ENCODE data around the gene NKX2-4.
A peak's percentile ranks its signal among the peaks of the same experiment; 100 is the strongest.
"Not testable (repeated sequence)": the region's sequence is repeated elsewhere in the genome, so short reads cannot be mapped to it uniquely, and the experiment has no call there.

Gene NKX2-4

DNA sequence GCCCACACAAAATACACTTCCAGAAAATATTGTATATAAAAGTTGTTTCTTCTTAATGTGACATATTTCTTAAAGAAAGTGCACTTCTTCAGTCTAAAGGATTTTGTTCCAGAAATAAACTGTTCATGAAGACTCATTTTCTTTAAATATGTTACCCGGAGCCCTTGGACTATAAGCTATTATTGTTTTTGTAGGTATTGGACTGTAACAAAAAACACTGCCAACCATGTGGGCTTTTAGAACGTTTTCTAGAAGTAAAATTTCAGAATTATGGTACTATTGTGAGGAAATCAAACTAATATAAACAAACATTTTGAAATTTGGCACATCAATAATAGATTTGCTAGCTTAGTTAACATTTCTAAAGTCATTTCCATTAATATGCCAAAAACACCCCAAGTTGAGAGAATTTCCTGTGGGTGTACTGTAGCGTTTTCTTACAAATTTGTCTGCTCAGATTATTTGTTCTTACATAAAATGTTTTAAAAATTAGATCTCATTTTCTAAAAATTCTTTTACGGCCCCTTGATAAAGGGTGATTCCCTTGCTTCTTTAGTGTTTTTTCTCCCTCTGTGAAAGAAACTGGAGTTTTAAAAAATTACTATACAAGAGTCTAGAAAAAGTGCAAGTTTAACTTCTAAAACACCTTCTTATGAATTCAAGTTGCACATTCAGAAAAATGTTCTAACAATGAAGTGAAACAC, 3.4 kb downstream of the NKX2-4 start:
- DNase-seq, result no peak

DNA sequence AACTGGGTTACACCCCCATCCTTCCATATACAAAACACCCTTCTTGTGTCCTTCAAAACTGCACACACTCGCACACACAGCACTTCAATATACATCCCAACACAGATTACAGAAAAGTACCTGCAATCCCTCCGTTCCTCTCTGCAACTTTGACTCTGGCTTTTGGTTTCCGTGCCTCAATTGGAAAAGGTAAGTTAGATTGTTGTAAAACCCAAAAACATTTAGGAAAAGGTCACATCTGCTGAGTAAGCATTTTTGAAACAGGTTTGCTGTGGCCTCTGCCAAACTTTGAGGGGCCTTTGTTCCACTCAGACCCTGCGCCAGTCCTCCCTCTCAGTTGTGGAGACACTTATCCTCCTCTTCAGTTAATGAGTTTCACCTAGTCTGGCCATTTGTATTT, 4.2 kb downstream of the NKX2-4 start:
- DNase-seq, result no peak

DNA sequence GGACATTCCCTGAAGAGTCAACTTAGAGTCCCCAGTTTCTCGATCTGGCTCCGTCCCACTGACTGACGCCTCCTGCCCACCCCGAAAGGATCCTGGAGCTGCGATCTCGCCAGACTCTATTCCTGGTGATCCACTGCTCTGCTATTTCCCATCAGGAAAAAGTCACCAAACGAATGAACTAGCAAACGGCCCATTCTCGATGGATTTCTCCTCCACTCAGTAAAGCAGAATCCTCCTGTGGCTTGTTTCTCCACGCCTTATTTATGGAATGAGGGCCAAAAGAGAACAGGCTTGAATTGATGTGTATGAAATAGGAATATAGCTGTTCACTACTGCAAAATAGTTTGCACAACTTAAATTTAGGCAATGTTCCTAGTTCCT, 5.4 kb downstream of the NKX2-4 start:
- no peak for DNase-seq

DNA sequence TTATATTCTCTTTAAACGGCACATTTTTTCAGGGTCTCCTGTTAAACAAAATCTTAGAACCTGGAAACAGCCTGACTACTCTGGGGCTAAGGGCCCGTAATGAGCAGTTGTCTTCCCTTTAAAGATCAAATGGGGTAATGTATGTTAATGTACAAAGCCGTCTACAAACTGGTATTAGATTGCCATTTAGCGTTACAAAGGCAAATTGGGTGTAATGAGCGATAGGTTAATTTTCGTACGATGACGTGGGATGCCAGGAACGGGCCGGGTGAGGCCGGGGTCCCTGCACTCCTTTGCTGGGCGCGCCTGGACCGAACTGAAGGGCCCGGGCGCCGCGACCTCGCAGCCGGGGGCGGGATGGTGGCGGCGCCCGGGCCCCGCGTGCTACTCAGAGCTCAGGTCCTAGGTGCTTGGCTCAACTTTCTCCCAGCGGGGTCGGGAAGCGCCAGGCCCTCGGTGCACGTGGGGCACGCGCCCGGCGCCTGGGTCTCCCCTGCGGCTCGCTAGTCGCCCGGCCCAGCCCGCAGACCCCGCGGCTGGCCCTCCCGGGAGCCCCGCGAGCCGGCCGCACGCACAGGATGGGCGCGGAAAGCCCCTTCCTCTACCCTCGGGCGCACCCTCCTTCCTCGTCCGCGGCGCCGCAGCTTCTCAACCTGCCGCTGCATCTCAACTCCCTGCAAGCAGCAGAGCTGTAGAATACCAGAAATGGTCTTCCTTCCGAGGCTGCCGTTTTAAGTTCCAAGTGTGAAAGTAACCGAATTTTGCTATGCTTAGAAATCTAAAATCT, 5.9 kb downstream of the NKX2-4 start:
- no peak for DNase-seq

DNA sequence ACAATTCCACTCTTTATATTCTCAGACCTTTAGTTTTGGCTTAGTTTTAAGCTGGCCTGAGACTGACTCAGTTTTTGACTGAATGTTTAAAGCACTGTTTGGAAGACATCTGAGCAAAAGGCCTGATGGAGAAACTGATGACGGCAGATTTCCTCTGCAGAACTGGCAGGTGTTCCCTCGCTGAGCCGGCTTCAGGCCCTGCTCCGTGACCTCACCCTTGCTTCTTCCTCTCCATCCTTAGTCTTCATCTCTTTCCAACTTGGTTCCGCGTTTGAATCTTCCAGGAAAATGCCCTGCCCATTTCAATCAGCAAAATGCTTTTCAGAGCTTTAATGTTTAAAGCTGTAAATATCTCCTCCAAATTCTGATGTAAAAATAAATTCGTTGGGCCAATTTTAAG, 6.6 kb downstream of the NKX2-4 start:
- no peak for DNase-seq

DNA sequence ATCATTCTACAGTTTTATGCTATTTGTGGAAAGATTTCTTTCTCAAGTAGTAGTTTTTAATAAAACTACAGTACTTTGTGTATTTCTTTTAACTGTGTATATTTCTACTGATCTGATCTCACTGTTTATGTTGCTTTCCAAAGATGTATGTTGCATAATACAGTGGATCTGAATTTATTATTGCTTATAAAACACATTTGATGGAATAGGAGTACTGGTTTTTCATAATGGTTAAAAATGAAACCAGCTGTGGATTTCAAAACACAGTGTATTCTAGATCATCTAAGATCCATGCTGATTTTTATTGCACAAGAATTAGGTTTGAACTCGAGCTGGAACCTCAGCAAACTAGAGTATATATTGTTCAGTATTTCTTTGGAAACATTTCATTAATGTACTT, 8.0 kb downstream of the NKX2-4 start:
- no peak for DNase-seq

DNA sequence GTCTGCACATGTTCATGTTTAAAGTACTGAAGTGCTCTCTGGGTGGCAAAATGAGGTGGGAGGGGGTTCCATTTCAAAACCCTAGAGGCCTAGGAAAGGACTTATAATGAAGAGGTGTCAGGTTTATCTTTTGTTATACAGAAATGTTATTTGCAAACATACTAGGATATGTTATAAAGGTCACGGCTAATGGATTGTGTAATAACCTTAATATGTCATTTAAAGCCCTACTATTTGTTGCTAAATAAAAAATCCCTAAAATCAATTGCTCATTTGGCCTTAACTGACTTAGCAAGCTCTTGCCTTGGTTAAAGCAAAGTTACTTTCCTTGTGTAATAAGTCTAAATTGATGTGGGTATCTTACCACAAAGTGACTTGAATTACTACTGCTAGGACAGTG, 8.8 kb downstream of the NKX2-4 start:
- peak; percentile 86 for DNase-seq

DNA sequence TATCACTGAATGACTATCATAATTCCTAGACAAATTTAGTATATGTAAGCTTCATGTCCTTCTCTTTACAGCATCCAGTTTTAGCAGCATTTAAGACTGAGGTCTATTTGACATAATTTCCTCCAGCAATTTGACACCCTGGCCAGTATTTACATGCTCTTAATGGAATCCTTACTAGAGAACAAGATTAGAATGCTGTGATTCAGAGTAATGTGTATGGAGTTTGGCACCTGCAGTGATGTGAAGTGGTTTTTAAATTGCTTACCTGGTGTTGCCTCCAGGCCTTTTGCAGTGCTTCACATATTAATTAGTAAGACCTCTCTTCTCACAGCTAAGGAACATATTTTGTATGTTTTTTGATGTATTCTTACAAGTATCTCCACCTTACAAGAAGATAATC, 9.8 kb downstream of the NKX2-4 start:
- DNase-seq, result peak; percentile 96

DNA sequence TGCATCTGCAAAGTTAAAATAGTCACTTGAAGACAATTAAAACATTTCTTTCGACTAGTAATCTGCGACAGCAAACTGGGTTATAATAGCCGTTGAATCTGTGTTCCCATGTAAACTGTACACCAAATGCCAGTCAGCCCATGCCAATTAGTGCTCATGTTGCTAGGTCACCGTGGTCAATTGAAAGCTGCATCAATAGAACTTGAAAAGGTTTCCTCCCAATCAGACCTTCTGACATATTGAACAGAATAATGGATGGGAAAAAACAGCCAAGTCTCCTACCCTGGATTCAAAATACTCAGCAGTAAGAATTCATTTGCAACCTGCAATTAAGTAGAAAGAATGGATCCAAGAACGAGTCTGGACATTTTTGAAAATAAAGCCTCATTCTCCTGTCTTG, 11.2 kb downstream of the NKX2-4 start:
- DNase-seq, result peak; percentile 79

DNA sequence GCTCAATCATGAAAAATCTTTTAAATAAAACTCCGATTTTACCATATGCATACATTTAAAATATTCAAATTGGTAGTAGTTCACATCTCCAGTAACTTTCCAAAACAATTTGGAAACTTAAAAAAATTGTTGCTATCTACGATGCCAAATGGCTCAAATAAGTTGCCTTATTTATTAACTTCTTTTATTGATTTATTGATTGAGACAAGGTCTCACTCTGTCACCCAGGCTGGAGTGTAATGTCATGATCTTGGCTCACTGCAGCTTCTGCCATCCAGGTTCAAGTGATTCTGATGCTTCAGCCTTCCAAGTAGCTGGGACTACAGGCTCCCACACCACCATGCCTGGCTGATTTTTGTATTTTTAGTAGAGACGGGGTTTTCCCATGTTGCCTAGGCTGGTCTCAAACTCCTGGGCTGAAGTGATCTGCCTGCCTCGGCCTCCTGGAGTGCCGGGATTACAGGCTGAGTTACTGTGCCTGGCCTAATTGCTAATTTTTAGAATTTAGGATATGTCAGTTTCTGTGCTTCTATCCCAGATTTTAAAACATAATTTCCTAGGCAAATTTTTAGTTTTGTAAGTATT, 12.9 kb downstream of the NKX2-4 start:
- no peak for DNase-seq

DNA sequence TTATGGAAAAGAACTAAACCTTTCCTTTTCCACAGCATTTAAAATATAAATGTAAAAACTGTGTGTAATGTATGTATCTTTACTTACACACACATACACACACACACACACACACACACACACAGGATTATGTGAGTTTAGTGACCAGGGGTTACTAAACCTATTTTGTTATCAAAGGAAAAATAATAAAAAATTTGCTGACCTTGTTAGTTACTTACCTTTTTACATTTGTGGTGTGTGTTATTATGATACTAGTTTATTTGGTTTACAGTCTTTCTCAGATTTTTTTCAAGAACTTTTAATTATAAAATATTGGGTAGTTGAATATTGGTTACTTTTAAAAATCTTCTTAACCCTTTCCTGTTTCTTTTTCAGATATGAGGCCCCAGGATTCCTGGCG, 15.7 kb downstream of the NKX2-4 start:
- DNase-seq, result no peak

DNA sequence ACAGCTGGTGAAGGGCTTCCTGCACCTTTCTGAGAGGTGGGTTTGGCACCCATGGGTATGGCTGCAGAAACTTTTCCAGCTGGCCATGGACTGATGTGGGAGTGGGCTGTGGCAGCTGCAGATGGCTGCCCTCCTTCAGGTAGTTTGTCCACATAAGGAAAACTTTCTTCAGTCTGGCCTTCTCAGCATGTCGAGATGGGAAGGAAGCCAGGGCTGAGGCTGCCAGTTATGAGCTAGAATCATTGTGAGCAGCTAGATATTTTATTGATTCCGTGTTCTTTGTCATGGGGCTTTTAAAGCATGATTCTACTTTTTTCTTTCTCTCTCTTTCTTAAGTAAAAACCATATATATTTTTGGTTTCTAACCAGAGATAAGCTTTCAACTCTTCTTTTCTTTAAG, 16.6 kb downstream of the NKX2-4 start:
- no peak for DNase-seq

DNA sequence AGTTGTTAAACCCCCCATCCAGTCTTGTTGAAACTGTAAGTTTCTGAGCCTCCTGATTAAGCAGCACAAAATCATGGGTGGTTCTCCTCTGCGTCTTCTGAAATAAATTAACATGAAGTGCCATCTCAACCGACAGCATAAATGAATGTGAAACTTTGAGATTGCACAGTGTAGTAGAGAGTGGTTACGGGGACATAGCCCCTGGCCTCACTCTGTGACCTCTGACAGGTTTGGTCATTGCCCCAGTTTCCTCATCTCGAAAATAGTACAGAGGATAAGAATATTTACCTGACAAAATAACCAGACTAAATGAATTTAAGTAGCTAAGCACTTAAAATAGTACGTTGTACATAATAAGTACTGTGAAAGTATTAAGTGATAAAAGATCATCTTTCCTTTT, 19.1 kb downstream of the NKX2-4 start:
- DNase-seq, result no peak

DNA sequence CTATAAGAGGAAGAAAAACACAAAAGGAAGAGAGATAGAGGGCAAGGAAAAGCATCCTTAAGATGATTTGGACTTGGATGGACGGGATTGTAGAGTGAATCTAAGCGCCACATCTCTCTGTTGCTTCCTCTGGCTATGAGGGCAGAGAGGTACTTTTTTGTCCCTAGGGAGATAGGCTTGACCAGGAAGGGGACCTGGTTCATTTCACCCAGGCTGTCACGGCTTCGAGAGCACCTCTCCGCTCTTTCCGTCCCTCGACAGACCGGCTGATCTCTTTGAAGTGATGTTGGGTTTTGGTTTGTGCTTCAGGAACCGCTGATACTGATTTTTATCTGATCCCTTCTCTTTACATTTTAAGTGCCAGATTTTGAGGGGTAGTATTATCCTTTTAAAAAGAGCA, 19.6 kb downstream of the NKX2-4 start:
- no peak for DNase-seq

DNA sequence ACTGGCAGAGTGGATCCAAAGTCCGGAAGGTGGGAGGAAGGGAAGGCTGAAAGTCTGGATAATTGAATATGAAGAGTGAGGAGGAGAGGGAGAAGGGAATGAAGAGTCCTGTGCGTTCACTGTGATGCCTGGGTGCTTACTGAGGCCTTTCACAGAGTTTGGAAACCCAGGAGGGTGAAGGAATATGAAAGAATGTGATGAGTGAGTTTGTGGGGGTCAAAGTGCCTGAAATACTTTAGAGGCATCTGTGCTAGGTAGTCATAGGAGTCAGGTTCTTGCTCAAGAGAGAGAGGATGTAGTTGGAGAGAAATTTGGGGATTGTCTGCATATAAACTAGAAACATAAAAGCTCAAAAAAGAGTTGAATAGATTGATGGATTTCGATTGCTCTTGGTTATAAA, 20.7 kb downstream of the NKX2-4 start:
- no peak for DNase-seq

DNA sequence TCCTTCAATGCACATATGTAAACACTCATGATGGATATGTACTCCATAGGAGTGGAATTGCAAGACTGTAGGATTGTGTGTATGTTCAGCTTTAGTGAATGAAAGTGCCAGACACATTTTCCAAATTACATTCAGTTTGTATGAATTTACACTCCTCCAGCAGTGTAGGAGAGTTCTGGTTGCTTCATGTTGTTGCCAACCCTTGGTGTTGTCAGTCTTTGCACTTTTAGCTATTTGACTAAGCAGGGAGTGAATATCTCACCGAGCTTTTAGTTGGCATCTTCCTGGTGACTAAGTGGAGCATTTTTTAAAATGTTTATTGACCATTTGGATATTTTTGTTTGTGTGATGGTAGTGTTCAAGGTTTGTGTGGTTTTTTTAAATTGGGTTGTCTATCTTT, 23.9 kb downstream of the NKX2-4 start:
- DNase-seq, result no peak

DNA sequence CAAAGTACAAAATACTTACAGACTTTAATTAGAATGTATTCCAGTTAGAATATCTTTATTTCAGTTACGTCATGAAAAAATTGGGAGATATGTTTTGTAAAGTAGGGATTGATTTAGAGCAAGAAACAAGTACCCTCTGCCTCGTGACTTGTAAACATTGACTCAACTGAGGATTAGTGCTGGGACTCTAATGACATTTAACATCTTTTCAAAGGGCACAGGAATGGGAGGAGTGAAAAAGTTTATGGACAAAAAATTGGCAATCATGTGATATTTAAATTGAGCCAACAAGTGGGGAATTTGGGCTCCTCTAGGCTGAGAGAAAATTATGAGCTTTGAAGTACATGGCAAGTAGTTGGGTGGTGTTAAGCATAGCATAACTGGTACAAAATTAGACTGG, 25.3 kb downstream of the NKX2-4 start:
- no peak for DNase-seq

DNA sequence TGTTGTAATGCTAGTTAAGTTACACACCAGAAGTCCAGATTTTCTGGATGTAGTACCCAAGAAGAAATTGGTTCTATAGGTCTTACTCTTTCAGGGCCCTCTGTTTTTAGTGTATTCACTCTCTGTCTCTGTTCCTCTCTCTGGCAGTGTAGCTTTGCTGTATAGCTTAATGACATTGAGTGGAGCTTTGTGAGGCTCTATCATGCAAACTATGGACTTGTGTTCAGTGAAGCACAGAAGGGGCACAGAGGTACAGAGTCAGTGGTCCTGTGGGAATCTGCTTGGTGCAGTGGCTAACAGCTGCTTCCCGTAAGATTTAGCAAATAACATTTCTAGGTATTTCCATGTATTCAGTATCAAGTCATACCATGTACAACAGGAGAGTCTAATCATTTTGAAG, 26.1 kb downstream of the NKX2-4 start:
- peak; percentile 30 for DNase-seq

DNA sequence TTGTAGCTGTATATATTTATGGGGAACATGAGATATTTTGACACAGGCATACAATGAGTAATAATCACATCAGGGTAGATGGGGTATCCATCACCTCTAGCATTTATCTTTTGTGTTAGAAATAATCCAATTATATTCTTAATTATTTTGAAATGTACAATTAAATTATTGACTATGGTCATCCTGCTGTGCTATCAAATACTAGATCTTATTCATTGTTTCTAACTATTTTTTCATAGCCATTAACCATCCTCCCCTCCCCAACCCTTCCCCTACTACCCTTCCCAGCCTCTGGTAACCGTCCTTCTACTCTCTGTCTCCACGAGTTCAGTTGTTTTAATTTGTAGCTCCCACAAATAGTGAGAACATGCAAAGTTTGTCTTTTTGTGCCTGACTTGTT, 28.5 kb downstream of the NKX2-4 start:
- DNase-seq, result no peak

DNA sequence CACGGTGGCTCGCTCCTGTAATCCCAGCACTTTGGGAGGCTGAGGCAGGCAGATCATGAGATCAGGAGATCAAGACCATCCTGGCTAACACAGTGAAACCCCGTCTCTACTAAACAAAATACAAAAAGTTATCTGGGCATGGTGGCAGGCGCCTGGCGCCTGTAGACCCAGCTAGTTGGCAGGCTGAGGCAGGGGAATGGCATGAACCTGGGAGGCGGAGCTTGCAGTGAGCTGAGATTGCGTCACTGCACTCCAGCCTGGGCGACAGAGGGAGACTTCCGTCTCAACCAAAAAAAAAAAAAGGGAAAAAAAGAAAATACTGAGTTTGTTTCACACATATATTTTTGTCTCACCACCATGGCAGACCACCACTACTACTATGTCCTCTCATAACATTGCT, 31.1 kb downstream of the NKX2-4 start:
- DNase-seq, result not testable (repeated sequence)

DNA sequence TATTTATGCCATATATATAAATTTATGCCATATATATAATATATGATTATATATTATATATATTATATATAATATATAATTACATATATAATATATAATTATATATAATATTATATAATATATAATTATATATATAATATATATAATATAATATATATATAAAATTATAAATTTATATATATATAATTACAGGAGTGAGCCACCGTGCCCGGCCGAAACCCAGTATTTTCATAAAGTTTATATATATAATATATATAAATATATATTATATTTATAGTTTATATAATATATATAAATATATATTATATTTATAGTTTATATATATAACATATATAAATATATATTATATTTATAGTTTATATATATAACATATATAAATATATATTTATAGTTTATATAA, 31.6 kb downstream of the NKX2-4 start:
- DNase-seq, result no peak

DNA sequence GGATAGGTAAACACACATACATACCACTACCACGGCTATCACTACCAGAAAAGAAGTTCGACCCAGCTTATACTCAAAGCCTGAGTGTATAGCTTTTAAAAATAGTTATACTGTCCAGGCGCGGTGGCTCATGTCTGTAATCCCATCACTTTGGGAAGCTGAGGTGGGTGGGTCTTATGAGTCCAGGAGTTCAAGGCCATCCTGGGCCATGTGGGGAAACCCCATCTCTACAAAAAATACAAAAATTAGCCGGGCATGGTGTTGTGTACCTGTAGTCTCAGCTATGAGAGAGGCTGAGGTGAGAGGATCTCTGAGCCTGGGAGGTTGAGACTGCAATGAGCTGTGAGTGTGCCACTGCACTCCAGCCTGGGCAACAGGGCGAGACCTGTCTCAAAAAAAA, 32.9 kb downstream of the NKX2-4 start:
- no peak for DNase-seq

DNA sequence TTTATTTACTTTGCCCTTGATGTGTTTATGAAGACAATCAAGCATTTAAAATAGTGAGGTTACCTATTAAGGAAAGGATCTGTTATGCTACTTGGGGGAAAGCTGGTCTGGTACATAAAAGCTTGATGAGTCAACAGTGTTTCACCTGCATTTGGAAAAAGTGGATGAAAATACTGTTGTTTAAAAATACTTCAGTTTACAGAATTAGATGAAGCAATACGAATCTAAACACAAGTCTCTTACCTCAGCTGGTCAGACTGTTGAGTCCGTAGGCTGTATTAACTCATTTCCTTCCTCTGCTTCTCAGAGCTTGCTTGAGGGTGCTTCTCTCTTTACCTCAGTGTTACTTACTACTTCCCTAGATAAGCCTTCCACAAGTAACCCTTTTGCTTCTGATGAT, 36.1 kb downstream of the NKX2-4 start:
- no peak for DNase-seq

DNA sequence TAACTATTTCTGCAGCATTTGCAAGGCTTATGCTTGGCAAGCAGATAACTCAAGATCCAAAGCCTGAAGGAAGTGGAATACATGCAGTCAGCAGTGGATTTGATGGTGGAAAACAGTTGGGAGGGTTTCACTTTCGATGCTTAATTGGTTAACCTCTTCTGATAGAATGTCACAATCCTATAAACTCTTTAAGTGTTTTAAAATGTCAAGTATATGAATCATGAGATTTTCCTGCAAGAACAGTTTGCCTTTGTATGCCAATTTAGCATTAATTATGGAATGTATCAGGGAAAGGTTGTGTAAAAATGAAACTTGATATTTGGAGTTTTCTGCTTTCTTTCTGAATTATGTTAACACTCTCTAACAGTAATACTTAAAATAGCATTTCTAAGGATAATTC, 36.6 kb downstream of the NKX2-4 start:
- no peak for DNase-seq

DNA sequence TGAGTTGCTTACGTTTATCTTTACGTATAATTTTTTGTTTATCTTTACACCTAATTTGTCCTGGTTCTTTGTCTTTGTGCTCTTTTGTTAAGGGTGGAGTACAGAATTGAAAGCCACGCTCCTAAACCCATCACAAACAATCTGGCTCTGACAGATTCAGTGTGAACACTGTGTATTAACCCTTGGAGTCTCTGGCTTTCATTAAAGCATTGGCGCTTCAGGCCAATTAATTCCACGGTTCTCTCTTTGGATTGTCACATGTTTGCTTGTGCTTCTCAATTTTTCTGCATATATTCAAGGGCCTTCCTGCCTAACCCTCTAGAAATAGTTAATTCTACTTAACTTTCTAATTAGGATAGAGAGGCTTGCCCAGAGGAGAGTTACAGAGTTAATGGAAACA, 38.6 kb downstream of the NKX2-4 start:
- peak; percentile 69 for DNase-seq

Measured in NCI-H69 (cell line).